ENCODE data around the gene IFNGR2. TPM values are rescaled to one million over a fixed set of nuclear protein-coding genes. Genes with fewer than 3 reads are reported as not detected.
"Not testable (repeated sequence)": the region's sequence is repeated elsewhere in the genome, so short reads cannot be mapped to it uniquely, and the experiment has no call there.

The IFNGR2 gene
- total RNA-seq, 1 donor from 2014 or later, result 68.8 TPM

DNA sequence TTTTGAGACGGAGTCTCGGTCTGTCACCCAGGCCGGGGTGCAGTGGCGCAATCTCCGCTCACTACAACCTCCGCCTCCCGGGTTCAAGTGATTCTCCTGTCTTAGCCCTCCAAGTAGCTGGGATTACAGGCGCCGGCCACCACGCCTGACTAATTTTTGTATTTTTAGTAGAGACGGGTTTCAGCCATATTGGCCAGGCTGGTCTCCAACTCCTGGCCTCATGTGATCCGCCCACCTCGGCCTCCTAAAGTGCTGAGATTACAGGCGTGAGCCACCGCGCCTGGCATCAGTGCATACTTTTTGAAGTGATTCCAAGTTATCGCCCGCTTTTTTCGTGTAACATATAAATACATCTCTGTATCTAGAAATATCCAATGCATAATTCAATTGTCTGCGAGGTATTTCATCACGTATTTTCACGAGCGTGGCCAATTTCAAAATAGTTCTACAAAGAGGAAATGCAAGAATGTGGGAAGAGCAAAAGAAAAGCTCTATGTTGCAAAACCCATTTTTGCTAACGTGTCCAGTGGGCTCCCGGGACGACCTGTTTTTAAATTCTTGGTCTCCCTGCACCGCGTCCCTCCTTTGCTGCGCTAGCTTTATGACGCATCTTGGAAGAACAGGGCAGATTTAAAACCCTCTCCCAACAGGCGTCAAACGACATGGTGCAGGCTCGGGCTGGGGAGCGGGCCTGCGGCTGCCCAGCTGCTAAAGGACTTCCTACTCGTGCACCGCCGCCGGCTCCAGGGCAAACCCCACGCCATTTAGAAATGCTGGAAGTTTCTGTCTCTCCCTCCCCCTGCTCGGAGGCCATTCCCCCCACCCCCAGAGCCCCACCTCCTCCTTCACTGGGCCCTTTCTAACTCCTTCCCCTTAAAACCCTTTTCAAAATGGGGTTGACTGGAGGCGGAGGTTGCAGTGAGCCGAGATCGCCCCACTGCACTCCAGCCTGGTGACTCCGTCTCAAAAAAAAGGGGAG, 923 bp upstream of the IFNGR2 start:
- DNase-seq (ENCODE audit: low read depth, low spot score), result no peak

DNA sequence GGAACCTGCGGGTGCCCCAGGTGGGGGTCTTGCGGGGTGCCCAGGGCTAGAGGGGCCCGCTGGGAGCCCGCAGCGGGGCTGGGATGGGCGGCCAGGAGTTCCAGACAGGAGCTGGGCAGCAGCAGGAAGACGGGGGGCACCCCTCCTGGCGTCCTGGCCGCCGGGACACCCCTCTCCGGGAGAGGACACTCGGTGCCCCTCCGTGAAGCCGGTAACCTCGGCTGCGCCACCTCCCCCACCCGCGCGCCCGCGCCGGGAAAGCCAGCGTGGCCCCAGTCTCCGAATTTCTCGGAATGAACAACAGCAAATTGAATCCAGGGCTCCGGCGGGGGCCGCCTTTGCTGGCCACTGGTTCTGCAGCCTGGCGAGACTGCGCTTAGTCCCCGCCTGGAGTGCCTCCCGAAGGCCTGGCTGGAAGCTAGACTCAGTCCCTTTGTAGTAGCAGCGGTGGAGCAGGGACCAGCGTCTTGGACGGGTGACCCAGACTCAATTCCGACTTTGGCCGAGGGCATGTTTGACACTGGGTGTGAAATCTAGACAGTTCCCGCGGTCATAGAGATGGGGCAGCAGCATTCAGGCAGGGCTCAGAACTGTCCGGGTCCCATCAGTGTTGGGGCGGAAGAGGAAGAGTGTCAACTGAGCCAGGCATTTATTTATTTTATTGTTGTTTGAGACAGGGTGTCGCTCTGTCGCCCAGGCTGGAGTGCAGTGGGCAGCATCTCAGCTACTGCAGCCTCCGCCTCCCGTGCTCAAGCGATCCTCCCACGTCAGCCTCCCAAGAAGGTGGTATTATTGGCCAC, 773 bp downstream of the IFNGR2 start:
- no peak for DNase-seq (ENCODE audit: low read depth, low spot score)

DNA sequence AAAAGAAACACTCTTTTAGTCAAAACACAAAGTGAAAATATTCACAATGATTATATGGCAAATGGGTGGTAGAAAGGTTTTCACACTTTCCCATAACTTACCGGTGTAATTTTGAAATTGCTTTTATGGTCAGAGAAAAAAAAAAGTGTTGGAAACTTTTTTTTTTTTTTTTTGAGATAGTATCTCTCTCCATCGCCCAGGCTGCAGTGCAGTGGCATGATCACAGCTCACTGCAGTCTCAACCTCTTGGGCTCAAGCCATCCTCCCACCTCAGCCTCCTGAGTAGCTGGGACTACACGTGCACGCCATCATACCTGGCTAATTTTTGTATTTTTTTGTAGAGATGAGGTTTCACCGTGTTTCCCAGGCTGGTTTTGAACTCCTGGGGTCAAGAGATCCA, 3.3 kb downstream of the IFNGR2 start:
- no peak for DNase-seq (ENCODE audit: low read depth, low spot score)

DNA sequence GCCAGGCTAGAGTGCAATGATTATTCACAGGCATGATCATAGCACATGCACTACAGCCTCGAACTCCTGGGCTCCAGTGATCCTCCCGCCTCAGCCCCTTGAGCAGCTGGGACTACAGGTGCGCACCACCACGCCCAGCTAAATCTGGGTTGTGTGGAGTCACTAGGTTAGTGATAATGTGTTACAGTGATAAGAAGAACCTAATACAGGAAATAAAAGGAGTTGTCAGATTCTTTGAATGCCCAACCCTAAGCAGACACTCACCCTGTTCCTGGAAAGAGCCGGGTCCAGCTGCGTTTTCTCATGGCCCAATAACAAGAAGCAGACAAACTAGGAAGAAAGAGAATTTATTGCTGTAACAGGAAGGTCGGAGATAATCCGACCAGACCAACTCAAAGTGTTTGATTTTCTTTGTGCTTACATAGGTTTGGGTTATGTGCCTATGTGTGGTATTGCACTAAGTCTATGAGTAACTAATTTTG, 8.8 kb downstream of the IFNGR2 start:
- no peak for DNase-seq (ENCODE audit: low read depth, low spot score)

DNA sequence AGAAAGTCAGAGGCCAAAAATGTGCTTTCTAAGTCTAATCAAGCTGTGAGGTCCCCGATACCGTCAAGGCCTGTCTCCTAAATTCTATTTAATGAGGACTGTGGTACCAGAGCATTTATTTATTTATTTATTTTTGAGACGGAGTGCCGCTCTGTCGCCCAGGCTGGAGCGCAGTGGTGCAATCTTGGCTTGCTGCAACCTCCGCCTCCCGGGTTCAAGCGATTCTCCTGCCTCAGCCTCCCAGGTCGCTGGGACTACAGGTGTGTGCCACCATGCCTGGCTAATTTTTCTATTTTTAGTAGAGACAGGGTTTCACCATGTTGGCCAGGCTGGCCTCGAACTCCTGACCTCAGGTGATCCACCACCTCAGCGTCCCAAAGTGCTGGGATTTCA, 9.2 kb downstream of the IFNGR2 start:
- DNase-seq (ENCODE audit: low read depth, low spot score), result not testable (repeated sequence)

DNA sequence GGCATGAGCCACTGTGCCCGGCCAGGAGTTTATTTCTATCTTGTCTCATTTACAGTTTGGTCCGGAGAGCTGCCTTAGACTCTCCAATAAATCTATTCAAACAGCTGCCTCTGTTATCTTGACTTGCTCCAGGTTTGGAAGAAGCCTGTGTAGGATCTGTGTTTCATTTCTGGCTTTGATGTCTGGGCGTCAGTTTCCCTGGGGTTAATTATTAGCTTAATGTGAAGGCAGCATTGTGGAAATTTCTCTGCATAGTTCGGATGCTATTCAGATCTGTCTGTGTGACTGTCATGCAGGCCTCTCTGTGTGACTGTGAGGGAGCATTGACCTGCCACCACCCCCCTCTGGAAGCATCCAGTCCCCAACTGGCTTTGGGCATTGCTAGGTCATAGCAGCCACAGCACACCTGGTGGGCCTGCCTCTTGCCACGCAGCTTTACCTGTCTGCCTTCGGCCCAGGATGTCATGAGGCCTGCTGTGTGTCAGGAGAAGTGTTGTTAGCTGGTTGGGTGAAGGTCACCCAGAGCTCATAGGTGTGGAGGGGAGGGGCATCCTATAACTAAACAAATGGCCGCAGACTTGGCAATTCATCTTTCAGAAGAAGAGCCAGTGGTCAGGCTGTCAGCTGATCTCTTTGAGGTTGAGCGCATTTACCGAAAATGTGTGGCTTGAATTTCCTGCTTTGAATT, 9.8 kb downstream of the IFNGR2 start:
- no peak for DNase-seq (ENCODE audit: low read depth, low spot score)

DNA sequence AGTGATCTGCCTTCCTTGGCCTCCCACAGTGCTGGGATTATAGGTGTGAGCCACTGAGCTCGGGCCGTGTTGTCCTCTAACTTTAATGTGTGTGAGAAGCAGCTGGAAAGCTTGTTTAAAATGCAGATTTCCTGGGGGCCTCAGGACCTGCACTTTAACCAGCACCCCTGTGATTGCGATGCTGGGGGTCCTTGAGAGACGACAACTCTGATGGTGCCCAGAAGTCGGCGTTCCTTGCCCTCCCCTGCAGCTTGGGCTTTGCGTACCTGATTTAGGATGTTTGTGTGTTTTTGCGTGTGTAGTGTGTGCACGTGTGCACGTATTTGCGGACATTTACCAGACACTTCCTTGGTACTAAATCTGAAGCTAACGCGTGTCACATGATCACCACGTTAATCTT, 10.9 kb downstream of the IFNGR2 start:
- DNase-seq (ENCODE audit: low read depth, low spot score), result no peak

DNA sequence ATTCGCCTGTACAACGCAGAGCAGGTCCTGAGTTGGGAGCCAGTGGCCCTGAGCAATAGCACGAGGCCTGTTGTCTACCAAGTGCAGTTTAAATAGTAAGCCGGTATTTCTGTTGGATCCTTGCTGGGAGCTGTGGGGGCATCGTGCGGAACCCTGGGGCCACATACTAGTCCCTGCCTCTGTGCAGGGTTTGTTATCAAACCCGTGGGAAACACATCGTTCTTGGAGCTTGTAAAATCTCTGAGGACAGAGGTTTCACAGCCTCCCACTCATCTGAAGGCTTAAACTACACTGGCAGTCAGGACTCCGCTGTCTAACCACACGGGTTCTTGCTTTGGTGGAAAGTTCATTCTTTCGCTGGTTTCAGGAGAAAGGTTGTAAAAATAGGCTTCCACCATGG, 11.7 kb downstream of the IFNGR2 start:
- no peak for DNase-seq (ENCODE audit: low read depth, low spot score)

DNA sequence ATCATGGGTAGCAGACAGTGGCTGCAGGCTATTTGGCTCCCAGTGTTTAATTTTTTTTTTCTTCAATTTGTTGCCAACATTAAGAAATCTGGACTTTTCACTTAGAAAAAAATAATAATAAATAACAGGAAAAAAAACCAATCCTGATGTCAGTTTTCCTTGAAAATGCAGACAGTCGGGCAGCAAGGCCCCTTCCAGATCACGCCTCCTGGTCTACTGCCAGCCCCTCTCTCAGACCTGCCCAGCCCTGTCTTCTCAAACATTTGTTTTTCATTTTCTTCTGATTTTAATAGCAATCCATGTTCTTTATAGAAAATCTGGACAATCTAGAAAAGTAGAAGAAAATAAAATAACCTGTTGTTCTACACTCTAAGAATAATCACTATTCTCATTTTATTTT, 15.5 kb downstream of the IFNGR2 start:
- DNase-seq (ENCODE audit: low read depth, low spot score), result no peak

DNA sequence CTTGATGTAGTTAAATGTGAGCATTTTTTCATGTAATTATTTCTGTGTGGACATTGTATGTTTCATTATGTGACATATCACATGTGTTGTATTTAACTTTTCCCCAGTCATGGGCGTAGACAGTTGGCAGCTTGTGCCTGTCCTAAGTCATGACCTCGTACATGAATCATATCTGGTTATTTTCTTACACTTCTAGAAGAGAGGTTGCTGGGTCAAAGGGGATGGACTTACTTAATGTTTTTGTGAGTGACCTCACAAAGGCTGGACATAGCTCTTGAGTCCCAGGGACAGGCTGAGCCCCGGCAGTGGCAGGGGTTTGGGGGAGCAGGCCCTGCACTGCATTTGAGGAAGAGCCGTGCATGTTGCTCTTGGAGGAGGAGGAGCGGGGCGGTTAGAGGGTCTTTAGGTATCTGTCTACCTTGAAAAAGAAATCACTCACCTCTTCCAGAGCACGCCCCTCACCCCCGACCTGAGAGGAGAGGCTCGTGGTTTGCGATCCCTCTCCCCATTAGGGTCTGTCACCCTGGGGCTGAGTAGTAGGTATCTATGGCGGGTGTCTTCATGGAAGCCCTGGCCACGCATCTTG, 16.4 kb downstream of the IFNGR2 start:
- peak; percentile 52 for DNase-seq (ENCODE audit: low read depth, low spot score)

DNA sequence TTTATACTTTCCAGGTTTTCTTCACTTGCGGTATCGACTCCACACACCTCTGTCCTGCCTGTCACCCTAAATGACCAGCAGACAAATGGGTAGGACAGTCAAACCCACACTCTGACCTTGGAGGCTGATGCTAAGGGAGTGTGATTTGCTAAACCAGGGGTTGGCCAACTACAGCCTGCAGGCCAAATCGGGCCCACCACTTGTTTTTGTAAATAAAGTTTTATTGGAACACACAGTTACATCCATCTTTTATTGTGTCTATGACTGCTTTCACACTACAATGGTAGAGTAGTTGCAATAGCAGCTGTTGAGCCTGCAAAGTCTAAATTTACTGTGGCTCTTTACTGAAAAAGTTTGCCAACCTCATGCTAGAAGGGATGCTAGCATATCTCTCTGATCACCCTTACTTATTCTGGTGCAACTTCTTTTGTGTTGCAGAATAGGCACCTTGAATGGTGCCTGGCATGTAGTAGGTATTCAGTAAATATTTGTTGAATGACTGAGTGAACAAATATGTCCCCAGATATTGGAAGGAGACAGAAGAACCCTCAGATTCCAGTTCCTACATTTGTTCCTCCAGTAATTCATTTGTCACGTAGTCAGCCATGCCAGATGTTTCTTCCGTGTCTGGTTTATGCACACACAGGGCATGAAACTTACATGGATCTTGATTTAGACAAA, 18.6 kb downstream of the IFNGR2 start:
- no peak for DNase-seq (ENCODE audit: low read depth, low spot score)

DNA sequence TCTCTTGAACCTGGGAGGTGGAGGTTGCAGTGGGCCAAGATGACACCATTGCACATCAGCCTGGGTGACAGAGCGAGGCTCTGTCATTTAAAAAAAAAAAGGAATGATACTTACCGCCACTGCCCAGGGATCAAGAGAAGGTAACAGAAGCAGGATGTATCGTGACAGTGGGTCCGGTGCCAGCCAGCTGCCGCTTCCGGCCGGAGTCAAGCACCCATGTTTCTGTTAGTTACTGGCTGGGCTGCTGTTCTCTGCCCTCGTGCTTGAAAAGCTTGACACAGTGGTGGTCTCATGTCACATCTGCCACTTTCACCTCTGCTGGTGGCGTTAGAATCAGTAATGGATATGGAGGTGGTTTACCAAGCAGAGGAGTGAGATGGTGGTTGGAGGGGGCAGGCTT, 21.0 kb downstream of the IFNGR2 start:
- DNase-seq (ENCODE audit: low read depth, low spot score), result no peak

DNA sequence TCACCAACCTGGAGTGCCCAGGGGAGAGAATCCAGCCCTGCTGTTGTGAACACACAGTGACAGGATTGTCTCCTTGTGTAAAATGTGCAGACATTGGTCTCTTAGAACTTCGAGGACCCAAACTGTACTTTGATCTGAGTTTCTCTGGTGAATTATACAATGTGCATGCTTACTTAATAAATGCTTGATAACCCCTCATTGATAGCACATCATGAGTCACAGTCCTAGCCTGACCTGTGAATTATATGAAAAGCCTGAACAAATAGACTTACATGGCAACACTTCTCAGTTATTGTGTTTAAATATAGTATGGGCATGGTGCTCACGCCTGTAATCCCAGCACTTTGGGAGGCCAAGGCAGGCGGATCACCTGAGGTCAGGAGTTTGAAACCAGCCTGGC, 22.6 kb downstream of the IFNGR2 start:
- DNase-seq (ENCODE audit: low read depth, low spot score), result no peak

DNA sequence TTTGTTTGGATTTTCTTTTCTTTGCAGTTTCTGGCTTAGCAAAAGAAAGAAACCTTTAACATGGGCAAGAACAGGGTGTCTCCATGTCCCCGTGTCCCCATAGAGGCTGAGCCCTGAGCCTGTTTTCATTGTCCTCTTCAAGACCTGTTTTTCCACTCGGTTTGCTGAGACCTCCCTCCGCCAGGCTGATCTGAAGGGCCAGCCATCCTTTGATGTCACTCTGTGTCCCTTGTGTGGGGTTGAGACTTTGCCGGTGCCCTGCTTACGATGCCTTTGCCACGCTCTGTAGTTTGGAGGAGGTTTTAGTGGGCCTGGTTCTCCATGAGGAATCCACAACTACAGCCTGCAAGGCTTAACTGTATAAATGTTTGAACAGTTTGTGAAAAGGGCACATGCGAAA, 23.8 kb downstream of the IFNGR2 start:
- no peak for DNase-seq (ENCODE audit: low read depth, low spot score)

DNA sequence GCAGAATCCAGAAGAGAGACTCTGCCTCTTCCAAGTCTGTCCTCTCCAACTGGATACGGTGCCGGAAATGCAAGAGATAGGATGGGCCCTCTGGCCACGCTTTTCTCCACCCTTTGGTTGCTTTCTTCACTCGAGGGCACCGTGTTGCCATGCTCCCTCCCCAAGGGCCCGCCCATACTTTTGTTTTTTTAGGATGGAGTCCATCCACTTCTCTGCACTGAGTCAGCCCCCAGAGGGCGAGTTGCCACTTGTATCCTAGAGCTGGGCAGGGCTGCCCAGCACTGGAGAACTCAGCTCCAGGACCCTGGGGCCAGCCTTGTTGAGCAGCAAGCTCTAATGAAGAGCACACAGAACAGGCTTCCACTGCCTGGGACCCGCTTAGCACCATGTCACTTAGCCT, 25.5 kb downstream of the IFNGR2 start:
- DNase-seq (ENCODE audit: low read depth, low spot score), result no peak

DNA sequence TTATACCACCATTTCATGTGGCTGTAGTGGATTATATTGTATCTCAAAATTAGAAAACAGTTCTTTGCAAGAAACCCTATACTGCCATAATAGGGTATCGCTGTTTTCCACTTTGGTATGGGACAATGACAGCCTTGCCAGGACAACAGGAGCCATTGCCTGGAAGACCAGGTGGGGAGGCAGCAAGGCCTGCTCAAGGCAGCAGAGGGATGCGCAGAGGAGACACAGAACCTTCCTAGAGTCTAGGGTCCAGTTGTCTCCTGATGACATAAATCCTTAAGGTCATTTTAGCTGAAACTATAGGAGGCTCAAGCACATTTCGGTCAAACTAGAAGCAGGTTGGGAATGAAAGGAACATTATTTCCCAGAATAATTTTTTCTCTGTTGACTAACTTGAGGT, 27.6 kb downstream of the IFNGR2 start:
- no peak for DNase-seq (ENCODE audit: low read depth, low spot score)

DNA sequence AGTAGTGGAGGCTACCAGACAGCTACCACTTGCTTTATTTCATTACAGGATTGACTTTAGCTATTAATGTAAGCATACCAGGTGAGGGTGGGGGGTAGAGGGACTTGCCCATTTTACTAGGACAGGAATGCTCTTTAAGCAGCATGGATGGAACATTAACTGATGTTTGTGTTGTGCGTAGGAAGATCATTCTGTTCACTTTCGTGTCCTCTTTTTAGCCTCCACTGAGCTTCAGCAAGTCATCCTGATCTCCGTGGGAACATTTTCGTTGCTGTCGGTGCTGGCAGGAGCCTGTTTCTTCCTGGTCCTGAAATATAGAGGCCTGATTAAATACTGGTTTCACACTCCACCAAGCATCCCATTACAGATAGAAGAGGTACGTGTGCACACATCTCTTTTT, 29.3 kb downstream of the IFNGR2 start:
- no peak for DNase-seq (ENCODE audit: low read depth, low spot score)

DNA sequence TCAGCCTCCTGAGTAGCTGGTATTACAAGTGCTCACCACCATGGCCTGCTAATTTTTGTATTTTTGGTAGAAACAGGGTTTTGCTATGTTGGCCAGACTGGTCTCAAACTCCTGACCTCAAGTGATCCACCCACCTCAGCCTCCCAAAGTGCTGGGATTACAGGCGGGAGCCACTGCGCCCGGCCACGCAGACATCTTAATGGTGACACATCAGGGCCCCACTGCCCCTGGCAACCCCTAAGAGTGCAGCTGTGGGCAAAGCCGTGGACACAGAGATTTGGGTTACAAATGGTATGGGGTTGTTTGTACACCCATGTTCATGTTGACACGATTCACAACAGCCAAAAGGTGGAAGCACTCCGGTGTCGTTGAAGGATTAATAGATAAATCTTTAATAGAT, 29.8 kb downstream of the IFNGR2 start:
- DNase-seq (ENCODE audit: low read depth, low spot score), result no peak

DNA sequence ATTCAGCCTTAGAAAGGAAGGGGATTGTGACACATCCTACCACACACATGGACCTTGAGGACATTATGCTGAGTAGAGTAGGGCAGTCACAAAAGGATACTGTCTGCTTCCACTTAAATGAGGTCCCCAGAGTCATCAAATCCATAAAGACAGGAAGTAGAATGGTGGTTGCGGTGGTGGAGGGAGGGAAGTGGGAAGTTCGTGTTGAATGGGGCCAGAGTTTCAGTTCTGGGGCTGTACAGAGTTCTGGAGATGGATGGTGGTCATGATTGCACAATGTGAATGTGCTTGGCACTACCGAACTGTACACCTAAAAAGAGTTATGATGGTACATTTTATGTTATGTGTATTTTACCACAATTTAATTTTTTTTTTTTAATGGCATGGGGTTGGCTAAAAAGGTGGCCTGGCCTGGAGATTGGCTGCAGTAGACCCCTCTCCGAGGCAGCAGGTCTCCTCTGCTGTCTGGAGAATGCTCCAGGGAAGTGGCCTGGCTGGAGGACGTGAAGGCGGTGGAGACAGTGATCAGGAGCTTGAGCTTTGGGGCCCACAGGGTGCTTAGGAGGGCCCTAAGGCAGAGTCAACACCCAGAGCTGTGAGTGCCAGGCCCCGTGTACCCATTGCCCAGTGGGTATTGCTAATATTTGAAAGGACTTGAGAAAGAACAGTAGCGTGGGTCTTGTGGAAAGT, 30.4 kb downstream of the IFNGR2 start:
- DNase-seq (ENCODE audit: low read depth, low spot score), result no peak

DNA sequence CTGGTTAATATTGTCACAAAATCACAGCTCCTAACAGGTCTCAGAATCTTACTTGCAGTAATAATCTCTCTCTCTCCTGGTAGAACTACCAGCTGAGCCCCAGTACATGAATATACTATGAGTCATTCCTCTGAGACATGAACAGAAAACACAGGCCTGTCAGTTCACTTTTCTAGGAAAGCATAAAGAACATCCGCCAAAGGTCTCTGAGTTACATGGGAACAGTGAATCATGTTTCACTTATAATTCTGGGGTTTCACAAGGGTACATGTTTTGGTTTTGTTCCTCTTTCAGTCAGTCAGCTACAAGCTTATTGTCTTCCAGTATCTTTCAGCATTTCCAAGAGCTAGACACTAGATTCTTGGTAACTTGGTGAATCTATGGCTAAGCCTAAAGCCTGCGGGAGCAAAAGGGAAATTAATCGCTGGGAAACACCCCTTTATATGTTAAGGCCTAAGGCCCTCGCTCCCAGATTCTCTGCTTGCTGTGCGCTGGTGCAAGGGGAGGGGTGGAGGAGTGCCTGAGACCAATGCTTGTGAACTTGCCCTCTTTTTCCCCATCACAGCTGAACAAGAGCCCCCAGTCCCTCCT, 31.7 kb downstream of the IFNGR2 start:
- peak; percentile 55 for DNase-seq (ENCODE audit: low read depth, low spot score)
